SJCRH30 (cell line): ENCODE data around the gene CORO2A. TPM values are rescaled to one million over a fixed set of nuclear protein-coding genes. Genes with fewer than 3 reads are reported as not detected.
"Not testable (repeated sequence)": the region's sequence is repeated elsewhere in the genome, so short reads cannot be mapped to it uniquely, and the experiment has no call there.

Experiments used
- DNase-seq, 2 experiments: peaks; one replicate each; pipeline ENCODE4 v3.0.0-alpha.2; 2015 to 2020
- H3K27ac ChIP-seq: fragments of 250-450 bp; sonication (Bioruptor Pico); 2 replicates; pipeline ENCODE4 v1.5.1; 2020; ENCODE audit warnings: mild to moderate bottlenecking, moderate library complexity
- H3K27me3 ChIP-seq: fragments of 250-450 bp; sonication (Bioruptor Pico); 2 replicates; pipeline ENCODE4 v1.5.1; 2020; ENCODE audit warnings: mild to moderate bottlenecking, moderate library complexity
- H3K36me3 ChIP-seq: fragments of 250-450 bp; sonication (Bioruptor Pico); 2 replicates; pipeline ENCODE4 v1.5.1; 2020; ENCODE audit warnings: mild to moderate bottlenecking, moderate library complexity
- H3K4me1 ChIP-seq: fragments of 250-450 bp; sonication (Bioruptor Pico); 2 replicates; pipeline ENCODE4 v1.5.1; 2020; ENCODE audit warnings: mild to moderate bottlenecking, moderate library complexity
- H3K4me3 ChIP-seq: fragments of 250-450 bp; sonication (Bioruptor Pico); 2 replicates; pipeline ENCODE4 v1.5.1; 2020; ENCODE audit warnings: mild to moderate bottlenecking, moderate library complexity
- H3K9me3 ChIP-seq: fragments of 250-450 bp; sonication (Bioruptor Pico); replicated peaks from 2 replicates; pipeline ENCODE4 v1.5.1; 2020; ENCODE audit warnings: mild to moderate bottlenecking, moderate library complexity
- total RNA-seq: library from RNA; depleted of rRNA; stranded (reverse); fragments of >200 nt; shearing (Covaris generic); gene quantifications from 2 replicates; pipeline ENCODE4 v1.2.3, GENCODE V29; 2014

The CORO2A gene
- total RNA-seq, 1 experiment from 2014 or later: 0.55 TPM

DNA sequence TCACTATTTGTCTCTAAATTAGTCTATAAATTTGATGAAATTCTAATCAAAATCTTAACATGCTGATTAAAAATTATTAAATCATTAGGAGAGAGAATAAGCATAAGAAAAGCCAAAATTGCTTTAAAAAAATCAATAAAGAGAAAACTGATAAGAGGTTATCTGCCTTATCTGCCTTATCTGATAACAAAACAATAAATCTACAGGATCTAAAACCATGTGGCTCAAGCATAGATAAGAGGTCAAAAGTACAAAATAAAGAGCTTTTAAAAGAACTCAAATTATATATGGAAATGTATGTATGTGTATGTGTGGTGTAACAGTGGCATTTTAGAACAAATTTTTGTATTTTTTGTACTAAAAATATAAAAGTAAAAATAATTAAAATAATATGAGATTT lies 92.0 kb downstream of the CORO2A start:
- Histone ChIP-seq H3K9me3 (no peaks in the 10 kb centered on the region), H3K4me1 (no peaks in the 10 kb centered on the region), H3K27me3 (no peaks in the 10 kb centered on the region), H3K27ac (no peak overlapping the region), H3K4me3 (no peak overlapping the region), H3K36me3 (no peaks in the 10 kb centered on the region)
- DNase-seq: no peak

DNA sequence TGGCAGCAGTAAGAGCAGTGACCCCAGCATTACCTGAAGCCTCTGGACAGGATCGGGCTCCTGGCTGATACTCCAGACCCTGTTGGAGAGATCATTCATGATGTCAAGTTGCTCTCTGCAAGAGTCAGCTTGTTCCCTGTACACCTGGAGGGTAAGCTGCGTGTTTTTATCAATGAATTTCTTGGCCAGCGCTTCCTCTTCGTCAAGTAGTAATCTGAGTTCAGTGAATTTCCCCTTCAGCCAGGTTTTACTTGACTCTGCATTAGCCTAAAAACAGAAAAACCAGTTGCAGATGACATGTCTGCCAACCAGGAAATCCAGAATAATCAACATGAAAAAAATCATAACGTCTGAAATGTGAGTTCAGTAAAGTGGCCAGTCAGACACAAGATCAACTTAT lies 92.5 kb downstream of the CORO2A start:
- H3K36me3 ChIP-seq: no peaks in the 10 kb centered on the region
- no peaks in the 10 kb centered on the region for H3K27me3 ChIP-seq
- H3K4me3 ChIP-seq: no peak overlapping the region
- no peak for DNase-seq
- no peaks in the 10 kb centered on the region for H3K9me3 ChIP-seq
- H3K27ac ChIP-seq: no peak overlapping the region
- no peaks in the 10 kb centered on the region for H3K4me1 ChIP-seq

DNA sequence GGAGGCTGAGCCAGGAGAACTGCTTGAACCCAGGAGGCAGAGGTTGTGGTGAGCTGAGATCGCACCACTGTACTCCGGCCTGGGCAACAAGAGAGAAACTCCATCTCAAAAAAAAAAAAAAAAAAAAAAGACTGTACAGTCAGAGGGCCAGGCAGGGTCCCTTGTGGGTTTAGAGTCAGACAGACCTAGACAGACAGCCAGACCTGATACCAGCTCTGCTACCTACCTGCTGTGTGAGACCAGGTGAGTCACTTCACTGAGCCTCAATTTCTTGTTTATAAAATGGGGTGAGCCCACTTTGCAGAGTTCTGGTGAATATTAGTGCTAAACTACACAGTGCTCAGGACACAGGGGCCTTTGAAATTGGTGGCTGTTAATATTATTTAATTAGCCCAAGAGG lies 93.1 kb downstream of the CORO2A start:
- H3K36me3 ChIP-seq: no peaks in the 10 kb centered on the region
- no peaks in the 10 kb centered on the region for H3K4me1 ChIP-seq
- H3K9me3 ChIP-seq: no peaks in the 10 kb centered on the region
- DNase-seq: no peak
- no peaks in the 10 kb centered on the region for H3K27me3 ChIP-seq
- no peak overlapping the region for H3K27ac ChIP-seq
- no peak overlapping the region for H3K4me3 ChIP-seq

DNA sequence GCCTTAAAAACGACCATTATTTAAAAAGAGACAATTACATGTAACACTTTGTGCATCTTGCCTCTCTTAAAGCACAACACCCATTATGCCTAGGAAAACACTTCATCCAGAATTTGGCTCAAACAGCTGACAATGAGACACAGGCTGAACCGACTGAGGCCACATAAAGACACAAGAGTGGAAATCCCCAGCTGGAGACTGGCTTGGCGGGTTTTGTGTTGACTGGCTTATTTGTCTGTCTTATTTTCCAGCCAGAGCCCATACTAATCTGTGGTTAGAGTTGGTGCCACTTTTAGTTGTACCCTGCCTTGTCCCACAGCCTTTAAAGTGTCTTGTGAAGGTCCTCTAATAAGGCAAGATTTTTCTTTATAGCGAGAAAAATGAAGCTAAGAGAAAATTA lies 94.6 kb downstream of the CORO2A start:
- Histone ChIP-seq H3K27me3 (no peaks in the 10 kb centered on the region; the same call in 1 of the 2 replicates), H3K27ac (no peak overlapping the region)
- DNase-seq: no peak

DNA sequence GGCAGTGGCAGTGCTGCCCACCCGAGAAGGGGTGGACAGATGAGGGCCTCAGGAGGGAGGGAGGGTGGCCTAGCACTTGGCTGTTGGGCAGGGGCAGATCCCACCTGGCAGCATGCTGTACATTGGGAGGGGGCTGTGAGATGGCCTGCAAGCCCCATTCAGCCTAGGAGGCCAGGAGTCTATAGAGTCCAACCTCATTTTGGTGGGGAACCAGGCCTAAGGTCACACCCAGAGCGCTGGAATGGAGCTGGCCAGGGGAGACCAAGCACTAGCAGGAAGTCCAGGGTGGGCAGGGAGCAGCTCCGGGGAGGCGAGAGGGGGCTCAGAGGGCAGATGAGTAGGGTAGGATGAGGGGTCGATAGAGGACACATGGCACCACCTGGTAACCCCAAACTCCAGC lies 96.3 kb downstream of the CORO2A start:
- Histone ChIP-seq H3K27me3 (no peaks in the 10 kb centered on the region; the same call in 1 of the 2 replicates), H3K4me3 (no peak overlapping the region), H3K4me1 (no peaks in the 10 kb centered on the region), H3K36me3 (no peaks in the 10 kb centered on the region), H3K9me3 (no peaks in the 10 kb centered on the region), H3K27ac (no peak overlapping the region)
- DNase-seq: no peak

More for the DNA sequence above, 94.6 kb downstream of the CORO2A start:
- Histone ChIP-seq H3K36me3 (no peaks in the 10 kb centered on the region), H3K9me3 (no peaks in the 10 kb centered on the region), H3K4me1 (no peaks in the 10 kb centered on the region), H3K4me3 (no peak overlapping the region)

DNA sequence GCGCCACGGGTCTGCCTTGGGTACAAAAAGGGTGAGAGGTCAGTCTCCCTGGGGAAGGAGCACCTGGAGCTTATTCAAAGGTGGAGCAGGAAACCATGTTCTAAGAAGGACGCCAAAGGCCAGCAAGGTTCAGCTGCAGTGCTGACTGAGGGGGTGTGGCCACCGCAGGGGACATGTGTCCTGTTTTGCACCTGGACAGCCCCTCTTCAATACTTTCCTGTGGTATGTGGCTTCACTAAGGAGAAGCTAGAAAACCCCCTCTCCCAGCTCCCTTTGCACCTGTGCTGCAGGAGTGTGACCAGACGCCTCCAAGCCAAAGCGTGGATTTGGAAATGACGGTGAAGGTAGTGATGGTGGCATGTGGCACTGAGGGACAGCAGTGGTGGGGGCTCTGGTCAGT lies 97.0 kb downstream of the CORO2A start:
- Histone ChIP-seq H3K36me3 (no peaks in the 10 kb centered on the region), H3K9me3 (no peaks in the 10 kb centered on the region), H3K27me3 (no peaks in the 10 kb centered on the region; the same call in 1 of the 2 replicates), H3K4me3 (no peak overlapping the region), H3K27ac (no peak overlapping the region), H3K4me1 (no peaks in the 10 kb centered on the region)
- no peak for DNase-seq

DNA sequence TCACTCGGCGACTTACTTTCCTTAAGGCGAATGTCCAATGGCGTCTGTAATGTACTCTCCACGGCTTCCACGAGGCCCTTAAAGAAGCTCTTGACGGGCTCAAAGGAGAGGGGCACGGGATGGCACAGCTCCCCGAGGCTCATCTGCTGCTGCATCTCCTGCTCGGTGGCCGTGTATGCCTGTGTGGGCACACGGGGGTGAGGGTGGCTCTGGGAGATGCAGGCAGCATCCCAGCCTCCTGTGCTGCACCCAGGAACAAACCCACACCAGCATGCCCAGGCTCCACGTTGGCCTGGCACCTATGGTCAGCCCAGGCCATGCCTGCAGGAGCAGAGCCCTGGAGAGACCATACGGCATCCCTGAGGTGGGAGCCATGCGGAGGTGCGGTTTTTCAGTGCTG lies 97.6 kb downstream of the CORO2A start:
- H3K27me3 ChIP-seq: no peaks in the 10 kb centered on the region; the same call in 1 of the 2 replicates
- H3K36me3 ChIP-seq: no peaks in the 10 kb centered on the region
- H3K4me3 ChIP-seq: no peak overlapping the region
- DNase-seq: no peak
- H3K4me1 ChIP-seq: no peaks in the 10 kb centered on the region
- no peaks in the 10 kb centered on the region for H3K9me3 ChIP-seq
- H3K27ac ChIP-seq: no peak overlapping the region

DNA sequence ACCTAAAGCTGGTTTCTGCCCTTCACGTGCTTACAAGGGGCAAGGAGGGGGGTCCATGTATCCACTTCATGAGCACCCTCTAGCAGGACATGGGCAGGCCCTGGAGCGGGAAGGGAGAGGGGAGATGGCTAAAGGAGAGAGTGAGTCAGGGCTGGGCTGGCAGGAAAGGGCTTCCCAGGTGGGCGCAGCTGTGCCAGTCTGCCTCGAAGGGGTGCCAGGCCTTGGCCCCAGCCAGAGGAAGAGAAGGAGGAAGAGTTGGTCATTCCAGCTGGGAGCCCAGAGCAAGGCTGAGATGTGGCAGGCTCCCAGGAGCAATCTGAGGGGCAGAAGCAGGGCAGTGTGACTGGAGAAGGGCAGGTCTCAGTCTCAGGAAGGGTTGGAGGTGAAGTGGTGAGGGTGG lies 98.1 kb downstream of the CORO2A start:
- Histone ChIP-seq H3K4me3 (no peak overlapping the region), H3K4me1 (no peaks in the 10 kb centered on the region), H3K27me3 (no peaks in the 10 kb centered on the region; the same call in 1 of the 2 replicates), H3K9me3 (no peaks in the 10 kb centered on the region), H3K27ac (no peak overlapping the region), H3K36me3 (no peaks in the 10 kb centered on the region)
- no peak for DNase-seq

DNA sequence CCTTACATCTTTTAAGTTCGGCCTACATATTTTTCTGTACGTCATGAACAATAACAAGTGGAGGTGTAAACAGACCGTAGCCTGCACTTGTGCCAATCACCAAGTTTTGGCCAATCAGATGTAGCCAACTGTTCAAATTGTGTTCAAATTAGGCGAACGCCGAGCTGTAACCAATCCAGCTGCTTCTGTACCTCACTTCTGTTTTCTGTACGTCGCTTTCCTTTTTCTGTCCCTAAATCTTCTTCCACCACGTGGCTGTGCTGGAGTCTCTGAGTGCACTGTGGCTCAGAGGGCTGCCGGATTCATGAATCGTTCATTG lies 99.9 kb downstream of the CORO2A start:
- H3K27ac ChIP-seq: no peak overlapping the region
- H3K27me3 ChIP-seq: no peaks in the 10 kb centered on the region; the same call in 1 of the 2 replicates
- no peaks in the 10 kb centered on the region for H3K9me3 ChIP-seq
- H3K4me3 ChIP-seq: no peak overlapping the region
- no peaks in the 10 kb centered on the region for H3K4me1 ChIP-seq
- DNase-seq: no peak
- H3K36me3 ChIP-seq: no peaks in the 10 kb centered on the region

DNA sequence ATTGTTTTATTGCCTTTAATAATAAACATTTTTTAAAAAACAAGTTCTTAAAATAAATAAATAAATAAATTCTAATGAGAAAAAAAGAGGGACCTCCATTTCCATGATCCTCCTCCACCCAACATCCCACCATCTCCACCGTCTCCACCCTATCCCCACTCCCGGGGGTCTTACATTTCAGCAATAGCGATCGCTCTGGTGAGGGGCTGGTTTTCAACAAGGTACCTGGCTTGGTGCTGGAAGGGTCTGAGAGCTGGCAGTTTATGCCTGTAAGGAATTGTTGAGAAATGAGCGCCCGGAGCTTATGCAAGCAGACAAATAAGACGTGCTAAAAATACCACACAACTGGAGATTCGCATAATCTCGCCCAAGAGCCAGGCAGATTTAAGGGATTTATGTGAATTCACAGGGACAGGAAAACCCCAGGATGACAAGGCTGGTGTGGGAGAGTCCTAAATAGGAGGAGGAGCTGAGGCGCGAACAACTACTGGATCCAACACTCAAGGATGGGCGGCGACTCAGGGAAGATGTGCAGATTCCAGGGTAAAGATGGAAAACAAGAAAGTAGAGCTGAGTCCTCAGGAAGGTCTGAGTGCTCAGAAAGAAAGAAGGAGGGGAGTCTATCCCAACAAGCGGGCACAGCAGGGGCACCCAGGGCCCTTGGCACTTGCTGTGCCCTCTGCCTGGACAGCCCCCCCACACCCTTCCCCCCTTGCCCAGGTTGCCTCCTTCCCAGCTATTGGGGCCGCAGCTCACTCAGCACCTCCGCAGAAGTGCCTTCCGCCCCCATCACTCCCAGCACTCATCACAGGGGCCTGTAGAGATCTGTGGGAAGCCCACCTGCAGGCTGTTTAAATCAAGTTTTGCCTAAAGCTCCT lies 100.5 kb downstream of the CORO2A start:
- H3K27ac ChIP-seq: no peak overlapping the region
- H3K9me3 ChIP-seq: no peaks in the 10 kb centered on the region
- no peaks in the 10 kb centered on the region for H3K36me3 ChIP-seq
- no peak for DNase-seq
- no peaks in the 10 kb centered on the region for H3K4me1 ChIP-seq
- H3K27me3 ChIP-seq: no peaks in the 10 kb centered on the region; the same call in 1 of the 2 replicates
- H3K4me3 ChIP-seq: no peak overlapping the region

DNA sequence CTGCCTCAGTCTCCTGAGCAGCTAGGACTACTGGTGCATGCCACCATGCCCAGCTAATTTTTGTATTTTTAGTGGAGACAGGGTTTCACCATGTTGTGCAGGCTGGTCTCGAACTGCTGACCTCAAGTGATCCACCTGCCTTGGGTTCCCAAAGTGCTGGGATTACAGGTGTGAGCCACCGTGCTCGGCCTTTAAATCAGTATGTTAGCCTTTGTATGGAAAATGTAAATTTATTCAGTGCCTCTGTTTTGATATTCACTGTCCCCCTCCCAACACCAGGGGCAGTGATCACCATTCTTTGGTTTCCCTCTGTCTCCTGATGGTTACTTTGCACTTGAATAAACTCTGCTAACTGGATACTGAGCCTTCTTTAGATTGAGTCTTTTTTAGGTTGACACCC lies 101.8 kb downstream of the CORO2A start:
- not testable (repeated sequence) for H3K27me3 ChIP-seq, H3K9me3 ChIP-seq, H3K4me3 ChIP-seq, DNase-seq, H3K4me1 ChIP-seq, H3K27ac ChIP-seq, H3K36me3 ChIP-seq

DNA sequence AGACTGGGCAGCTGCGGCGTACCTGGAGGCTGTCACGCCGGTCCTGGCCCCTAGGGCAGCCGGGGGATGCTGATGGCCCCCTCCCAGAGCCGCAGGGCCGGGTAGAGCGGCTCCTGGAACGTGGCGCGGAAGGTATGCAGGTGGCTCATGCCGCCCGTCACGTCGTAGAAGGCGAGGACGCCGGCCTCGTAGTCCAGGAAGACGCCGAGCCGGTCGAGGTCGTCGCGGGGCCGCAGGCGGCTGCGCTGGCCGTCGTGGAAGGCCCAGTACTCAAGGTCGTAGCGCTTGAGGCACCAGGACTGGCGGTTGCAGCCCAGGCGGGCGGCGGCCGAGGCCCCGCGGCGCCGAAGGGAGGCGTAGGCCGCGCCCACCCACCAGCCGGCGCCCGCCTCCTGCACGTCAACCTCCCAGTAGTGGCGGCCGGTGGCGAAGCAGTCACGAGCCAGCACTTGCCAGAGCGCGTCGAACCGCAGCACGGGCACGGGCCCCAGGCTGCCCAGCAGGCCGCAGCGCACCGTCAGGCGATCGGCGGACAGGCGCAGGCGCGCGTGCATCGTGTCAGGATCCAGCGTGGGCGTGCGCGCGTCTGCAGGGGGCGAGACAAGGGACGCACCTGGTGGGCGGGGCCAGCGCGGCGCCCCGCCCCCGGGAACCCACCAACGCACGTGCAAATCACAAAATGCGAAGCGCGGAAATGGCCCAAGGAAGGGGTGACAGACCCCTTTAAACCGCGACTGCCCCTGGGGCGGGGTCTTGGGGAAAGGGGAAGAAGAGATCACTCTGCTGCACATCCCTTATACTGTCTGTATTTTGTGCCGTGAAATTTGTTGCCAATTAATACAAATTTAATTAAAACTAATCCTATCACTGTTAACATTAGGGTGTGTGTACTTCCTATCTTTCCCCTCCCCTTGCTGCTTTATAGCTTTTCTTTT lies 104.8 kb downstream of the CORO2A start:
- DNase-seq: no peak
- Histone ChIP-seq H3K9me3 (no peaks in the 10 kb centered on the region), H3K27ac (no peak overlapping the region), H3K36me3 (peaks cover 2% of the 10 kb centered on the region; the same call in 1 of the 2 replicates), H3K4me3 (no peak overlapping the region), H3K27me3 (no peaks in the 10 kb centered on the region), H3K4me1 (no peaks in the 10 kb centered on the region)

DNA sequence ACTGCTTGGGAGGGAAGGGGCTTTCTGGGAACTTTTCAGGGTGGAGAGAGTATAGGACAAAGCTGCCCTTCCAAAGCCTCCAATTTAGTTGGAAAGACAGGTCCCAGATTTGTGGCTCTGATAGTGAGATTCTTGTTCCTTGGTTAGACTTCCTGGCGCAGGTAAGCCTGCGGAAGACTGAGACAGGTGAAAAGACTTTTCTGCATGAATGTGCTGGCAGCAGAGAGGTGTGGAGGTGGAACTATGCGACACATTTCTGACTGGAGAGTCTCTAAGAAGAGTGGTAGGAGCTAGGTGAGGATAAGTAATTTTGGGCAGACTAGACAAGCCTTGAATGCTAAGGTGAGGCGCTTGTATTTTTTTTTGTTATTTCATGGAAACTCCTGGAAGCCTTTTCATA lies 106.0 kb downstream of the CORO2A start:
- no peak overlapping the region for H3K4me3 ChIP-seq
- no peak overlapping the region for H3K27ac ChIP-seq
- H3K4me1 ChIP-seq: no peaks in the 10 kb centered on the region
- no peak for DNase-seq
- H3K27me3 ChIP-seq: no peaks in the 10 kb centered on the region
- H3K9me3 ChIP-seq: no peaks in the 10 kb centered on the region
- peaks cover 11% of the 10 kb centered on the region for H3K36me3 ChIP-seq

DNA sequence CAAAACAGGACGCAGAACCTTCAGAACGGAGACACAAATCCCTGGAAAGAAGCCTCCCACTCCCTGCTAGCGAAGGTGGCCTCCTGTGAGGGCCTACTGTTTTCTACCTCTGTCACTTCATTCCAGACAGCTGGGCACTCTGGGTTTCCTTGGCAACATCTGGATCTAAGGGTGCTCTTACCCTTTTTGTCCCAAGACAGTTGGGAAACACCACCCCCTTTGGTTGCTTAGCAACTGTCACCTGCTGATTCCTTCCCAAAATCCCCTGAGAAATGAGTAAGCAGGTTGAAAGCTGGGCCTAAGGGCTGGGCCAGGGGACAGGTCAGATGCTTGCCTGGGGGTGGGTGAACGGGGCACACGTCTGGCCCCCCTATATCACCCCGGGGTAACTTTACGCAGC lies 106.5 kb downstream of the CORO2A start:
- Histone ChIP-seq H3K36me3 (peaks cover 13% of the 10 kb centered on the region), H3K4me3 (no peak overlapping the region), H3K4me1 (no peaks in the 10 kb centered on the region), H3K27ac (no peak overlapping the region), H3K27me3 (no peaks in the 10 kb centered on the region), H3K9me3 (no peaks in the 10 kb centered on the region)
- peak in 1 of 2 experiments; percentile 12 for DNase-seq

DNA sequence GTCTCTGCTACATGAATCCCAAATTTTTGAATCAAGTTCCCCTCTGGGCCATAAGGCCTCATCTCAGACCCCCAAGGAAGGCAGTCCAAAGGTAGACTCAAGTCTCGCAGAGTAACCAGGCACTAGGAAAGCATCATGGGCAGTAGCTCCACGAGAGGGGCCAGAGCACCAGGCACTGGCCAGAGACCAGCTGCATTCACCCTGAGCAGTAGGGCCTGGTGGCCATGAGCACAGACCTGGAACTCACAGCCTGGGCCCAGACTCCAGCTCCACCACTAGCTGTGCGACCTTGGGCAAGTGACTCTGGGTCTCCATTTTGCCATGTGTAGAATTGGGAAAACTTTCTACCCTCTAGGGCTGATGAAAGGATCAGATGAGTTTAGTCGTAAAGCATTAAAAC lies 107.4 kb downstream of the CORO2A start:
- Histone ChIP-seq H3K27me3 (no peaks in the 10 kb centered on the region), H3K4me1 (no peaks in the 10 kb centered on the region), H3K27ac (no peak overlapping the region), H3K4me3 (no peak overlapping the region), H3K9me3 (no peaks in the 10 kb centered on the region), H3K36me3 (peaks cover 21% of the 10 kb centered on the region)
- DNase-seq: no peak
